Endothelial cell of umbilical vein (primary cell): ENCODE measurements around the gene ASRGL1.

Experiments
- CTCF ChIP-seq, 2 donors: IDR thresholded peaks; 1 replicate in 1 of 2; 2 replicates in 1 of 2; pipeline ENCODE4 v1.5.1; 2011; ENCODE audit warnings: low read length in 2 of 2, mild to moderate bottlenecking in 2 of 2, moderate library complexity in 2 of 2, control low read depth in 1 of 2, inconsistent platforms in 1 of 2, low read depth in 1 of 2; ENCODE audit not compliant: insufficient read depth in 1 of 2; ENCODE audit errors: extremely low read depth in 1 of 2
- FOS ChIP-seq: IDR thresholded peaks from 2 replicates; pipeline ENCODE4 v1.6.1; 2011; ENCODE audit warnings: mild to moderate bottlenecking, low read length, moderate library complexity, borderline replicate concordance; ENCODE audit not compliant: insufficient read depth
- GATA2 ChIP-seq: IDR thresholded peaks from 2 replicates; pipeline ENCODE4 v1.7.0; 2011; ENCODE audit warnings: low read depth, mild to moderate bottlenecking, moderate library complexity, mixed read lengths, low read length; ENCODE audit not compliant: insufficient read length, insufficient read depth
- JUN ChIP-seq: IDR thresholded peaks from 2 replicates; pipeline ENCODE4 v1.6.1; 2011; ENCODE audit warnings: borderline replicate concordance, low read depth; ENCODE audit not compliant: insufficient read length, insufficient read depth
- POLR2A ChIP-seq: IDR thresholded peaks from 2 replicates; pipeline ENCODE4 v1.6.1; 2012; ENCODE audit warnings: low read depth, mild to moderate bottlenecking, control low read depth, low read length
- POLR2AphosphoS5 ChIP-seq: IDR thresholded peaks from 2 replicates; pipeline ENCODE4 v1.6.1; 2012; ENCODE audit warnings: low read depth, mild to moderate bottlenecking, control low read depth, low read length, moderate library complexity; ENCODE audit not compliant: insufficient read depth

DNA sequence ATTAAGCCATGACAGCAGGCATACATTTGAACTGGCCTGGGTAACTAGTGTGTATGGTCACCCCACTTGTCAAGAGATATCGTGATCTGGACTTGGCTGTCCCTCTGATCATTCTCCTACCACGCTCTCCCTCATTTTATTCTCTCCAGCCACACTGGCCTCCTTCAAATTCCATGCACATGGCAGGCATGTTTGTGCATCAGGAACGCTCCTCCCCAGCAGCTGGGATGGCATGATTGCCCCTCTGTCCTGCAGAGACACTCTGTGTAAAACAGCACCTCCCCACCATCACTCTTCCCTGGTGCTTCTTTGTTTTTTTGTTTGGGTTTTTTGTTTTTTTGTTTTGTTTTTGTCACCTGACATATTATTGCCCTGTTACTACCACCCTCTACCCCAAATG, 50.1 kb downstream of the ASRGL1 start:
- no peak for TF ChIP-seq CTCF (IDR thresholded peaks at IDR 0.05; ENCODE audit: extremely low read depth in 1 of 2, insufficient read depth in 1 of 2, low read depth in 1 of 2, low read length in 2 of 2)
- TF ChIP-seq POLR2A = no peak
- TF ChIP-seq POLR2AphosphoS5 = no peak
- TF ChIP-seq FOS = no peak
- no peak for TF ChIP-seq JUN
- TF ChIP-seq GATA2 = no peak
